Measurements from ENCODE around the gene CALCOCO2.

- TF ChIP-seq CTCF (IDR thresholded peaks at IDR 0.05 in 4 of 5, conservative IDR thresholded peaks at IDR 0.05 in 1 of 5) = no peak
- no peak for TF ChIP-seq POLR2A (IDR thresholded peaks at IDR 0.05)
These were observed 40.3 kb downstream of the CALCOCO2 start for GRCh38 chr17:48871035-48871550.

All from gastrocnemius medialis (tissue), 4 donors.